Measurements from ENCODE around the gene OR4D11.

OR4D11 gene

GRCh38 chr11:59548309-59548656 lies 44.9 kb downstream of the OR4D11 start:
- no peak for DNase-seq (ENCODE audit: low read depth in 3 of 3)

DNA sequence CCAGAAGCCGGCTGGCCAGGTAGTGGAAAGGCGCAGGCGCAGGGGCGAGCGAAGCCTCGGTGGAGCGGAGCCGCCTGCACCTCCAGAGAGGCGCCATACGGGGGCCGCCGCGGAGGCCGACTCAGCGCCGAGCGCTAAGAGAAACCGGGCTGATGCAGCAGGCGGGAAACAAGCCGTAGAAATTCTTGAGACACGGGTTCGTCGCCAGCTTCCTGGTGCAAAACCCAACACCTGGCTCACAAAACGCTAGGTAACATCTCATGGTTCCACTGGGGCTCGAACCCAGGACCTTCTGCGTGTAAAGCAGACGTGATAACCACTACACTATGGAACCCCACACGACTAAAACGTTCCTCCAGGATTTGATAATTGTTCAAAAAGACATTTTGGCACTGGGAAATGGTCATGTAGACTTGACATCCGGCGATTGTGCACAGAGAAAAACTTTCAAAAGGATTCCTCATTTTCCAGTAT lies 47.0 kb downstream of the OR4D11 start:
- peak; percentile 86 to 90 (median 86) for DNase-seq (ENCODE audit: low read depth in 3 of 3)

DNA sequence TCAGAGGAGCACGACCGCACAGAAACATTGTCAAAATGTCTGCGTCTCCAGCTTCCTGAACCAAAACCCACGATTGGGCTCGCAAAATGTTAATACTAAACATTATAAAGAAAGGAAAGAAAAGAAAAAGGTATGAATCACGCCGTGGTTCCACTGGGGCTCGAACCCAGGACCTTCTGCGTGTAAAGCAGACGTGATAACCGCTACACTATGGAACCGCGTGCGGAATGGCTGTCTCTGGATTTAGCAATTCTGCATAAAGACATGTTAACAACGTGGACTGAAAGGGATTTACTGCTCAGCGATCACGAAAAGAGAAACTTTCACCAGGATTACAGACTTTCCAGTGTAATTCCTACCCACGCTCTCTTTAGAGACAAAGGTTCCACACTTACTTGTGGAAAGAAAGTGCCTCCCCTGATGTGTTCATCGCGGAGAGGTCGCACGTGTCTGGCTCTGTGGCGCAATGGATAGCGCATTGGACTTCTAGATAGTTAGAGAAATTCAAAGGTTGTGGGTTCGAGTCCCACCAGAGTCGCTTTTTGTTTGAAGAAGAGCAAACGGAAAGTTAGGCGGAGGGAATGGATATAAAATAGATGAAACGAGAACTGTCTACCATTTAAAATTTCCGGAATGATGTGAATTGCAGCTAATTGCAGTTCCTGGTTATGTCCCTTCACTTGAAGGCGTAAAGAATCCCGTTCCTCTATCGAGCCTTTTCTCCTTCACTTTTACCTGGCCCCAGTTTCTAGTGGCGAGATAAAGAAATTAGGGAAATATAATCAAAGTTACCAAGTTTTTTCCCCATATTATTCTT lies 47.7 kb downstream of the OR4D11 start:
- DNase-seq (ENCODE audit: low read depth in 3 of 3), result peak; percentile 77 to 79 (median 79)

DNA sequence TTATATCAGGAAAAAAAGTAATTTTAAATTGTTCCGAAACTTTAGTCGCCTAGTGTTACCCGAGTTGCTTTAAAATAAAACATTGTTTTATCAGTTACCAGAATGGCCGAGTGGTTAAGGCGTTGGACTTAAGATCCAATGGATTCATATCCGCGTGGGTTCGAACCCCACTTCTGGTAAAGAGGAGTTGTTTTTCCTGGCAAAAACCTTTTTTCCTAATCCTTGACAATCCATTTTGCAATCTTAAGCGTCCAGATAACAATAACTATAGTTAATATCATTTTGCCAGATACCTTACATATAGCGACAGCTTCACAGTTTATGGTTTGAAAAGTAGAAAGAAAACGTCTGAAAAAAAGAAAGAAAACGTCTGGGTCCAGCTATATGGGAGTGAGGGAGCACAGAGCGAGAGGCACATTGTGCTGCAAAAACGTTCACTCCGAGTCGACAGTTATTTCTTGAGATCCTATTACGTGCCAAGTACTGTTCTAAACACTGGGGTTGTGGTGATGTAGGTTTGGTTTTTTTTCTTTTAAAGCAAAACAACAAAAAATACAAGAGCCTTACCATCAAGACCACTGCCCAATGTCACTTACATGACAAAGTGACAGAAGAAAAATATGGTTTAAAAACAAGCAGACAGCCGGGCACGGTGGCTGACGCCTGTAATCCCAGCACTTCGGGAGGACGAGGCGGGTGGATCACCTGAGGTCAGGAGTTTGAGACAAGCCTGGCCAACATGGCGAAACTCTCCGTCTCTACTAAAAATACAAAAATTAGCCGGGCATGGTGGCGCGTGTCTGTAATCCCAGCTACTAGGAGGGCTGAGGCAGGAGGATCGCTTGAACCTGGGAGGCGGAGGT lies 48.5 kb downstream of the OR4D11 start:
- DNase-seq (ENCODE audit: low read depth in 3 of 3), result no peak

GRCh38 chr11:59552844-59553243 lies 49.5 kb downstream of the OR4D11 start:
- DNase-seq (ENCODE audit: low read depth in 3 of 3), result no peak

GRCh38 chr11:59553323-59553722 lies 49.9 kb downstream of the OR4D11 start:
- DNase-seq (ENCODE audit: low read depth in 3 of 3), result no peak
